ENCODE data around the gene CNN2. TPM values are rescaled to one million over a fixed set of nuclear protein-coding genes. Genes with fewer than 3 reads are reported as not detected.

CNN2 gene
- total and polyA plus RNA-seq, 9 of the 15 experiments (the other 6 are each of a cell fraction or from before 2014, with no cell fraction given): 12.1 to 174 (median 52.7) TPM

DNA sequence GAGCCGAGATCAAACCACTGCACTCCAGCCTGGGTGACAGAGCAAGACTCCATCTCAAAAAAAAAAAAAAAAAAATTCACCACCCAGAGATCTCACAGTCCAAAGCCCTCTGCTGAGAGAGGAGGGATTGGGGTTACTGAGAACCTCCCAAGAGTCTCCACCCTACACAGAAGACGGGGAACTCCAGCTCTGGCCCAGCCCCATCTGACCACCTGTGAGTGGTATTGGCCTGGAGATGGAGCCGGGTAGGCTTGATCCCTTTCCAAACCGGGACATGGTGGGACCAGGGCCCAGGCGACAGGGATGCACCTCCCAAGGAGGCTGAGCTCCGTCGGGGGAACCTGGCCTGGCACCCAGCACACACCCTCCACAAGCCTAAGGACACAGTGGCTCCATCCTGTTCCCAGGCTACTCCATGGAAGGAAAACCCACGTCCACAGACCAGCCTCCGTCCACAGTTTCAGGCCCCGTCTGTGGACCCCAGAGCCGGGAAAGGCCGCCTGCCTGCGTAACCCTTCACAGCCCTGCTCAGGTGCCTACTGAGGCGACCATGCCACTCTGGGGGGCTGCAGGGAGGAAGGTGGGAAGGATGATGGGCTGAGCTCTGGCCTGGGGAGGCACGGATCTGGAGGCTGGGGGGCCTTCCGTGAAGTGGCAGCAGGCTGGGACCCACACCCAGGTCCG lies 7.3 kb upstream of the CNN2 start:
- BruUV-seq (replicated peaks): no TSS peak
- ChIA-PET POLR2A (interaction anchor here (0.7 to 1.9 kb wide), 7 partner anchors 9 to 439 kb away, joined by 3 to 14 read pairs (median 5); partner anchors contain the start of genes CIRBP and WDR18), CTCF (ENCODE audit: low intra/inter-chr PET ratio) (no interaction called here)
- H3K9me1 ChIP-seq (ENCODE audit: control insufficient read depth, insufficient read depth, low read length): peaks cover 16% of the 10 kb centered on the region
- intact Hi-C loops (cut with micrococcal nuclease): no loop called here
- H4K20me1 ChIP-seq (replicated peaks; ENCODE audit: control insufficient read depth, insufficient read depth, low read length): peaks cover 53% of the 10 kb centered on the region
- ATAC-seq (no peak), FAIRE-seq (no peak), DNase-seq (ENCODE audit: extremely low read depth in 1 of 4, low spot score in 3 of 4) (no peak)
- H3K4me2 ChIP-seq (ENCODE audit: insufficient read depth, low read length): peak overlapping the region; percentile 88
- in situ Hi-C loops (cut with MboI): no loop called here
- H3K9me3 ChIP-seq (replicated peaks; ENCODE audit: control insufficient read depth, insufficient read depth, low read depth, low read length): no peaks in the 10 kb centered on the region
- 43% methylated on average over 10 of the region's 17 CpGs for WGBS (ENCODE audit: insufficient coverage, low coverage, missing lambda C conversion rate)
- H3K4me3 ChIP-seq: peak overlapping the region; percentile 94
- peaks cover 27 to 87% of the 10 kb centered on the region in 2 experiments for H3K4me1 ChIP-seq (replicated peaks in 1 of 2; ENCODE audit: control insufficient read depth in 2 of 2, insufficient read depth in 2 of 2, low read length in 2 of 2)
- H3K79me2 ChIP-seq (ENCODE audit: control insufficient read depth, insufficient read depth, low read length): peaks cover 71% of the 10 kb centered on the region
- no peak overlapping the region for H2AFZ ChIP-seq (ENCODE audit: low read depth, low read length)
- no peaks in the 10 kb centered on the region for H3K27me3 ChIP-seq (ENCODE audit: control insufficient read depth in 2 of 2, insufficient read depth in 2 of 2, low read length in 2 of 2)
- peak overlapping the region; percentile 23 to 99; a peak in 2 of 4 replicates for H3K9ac ChIP-seq (ENCODE audit: insufficient read depth in 1 of 2, low read depth in 2 of 2, low read length in 2 of 2)
- H3K27ac ChIP-seq (ENCODE audit: extremely low read depth, low read depth, low read length): no peak overlapping the region
- H3K36me3 ChIP-seq (ENCODE audit: control insufficient read depth, insufficient read depth, low read length): peaks cover 55% of the 10 kb centered on the region; the same call in 2 of the 3 replicates
- TF ChIP-seq DPF2 (IDR thresholded peaks at IDR 0.05) (no peak), DNMT1 (IDR thresholded peaks at IDR 0.05) (no peak), MTA1 (IDR thresholded peaks at IDR 0.05; ENCODE audit: borderline replicate concordance) (no peak), HNRNPH1 (optimal IDR thresholded peaks at IDR 0.05; ENCODE audit: low read depth, low read length) (no peak), ZNF384 (IDR thresholded peaks at IDR 0.05; ENCODE audit: low read depth, low read length) (0 out of 2 replicates have a peak, but pooled peaks have one; percentile 17), MTA2 (IDR thresholded peaks at IDR 0.05; ENCODE audit: low read depth) (no peak), ATF1 (CRISPR knock-in tag; IDR thresholded peaks at IDR 0.05) (no peak), ATF1 (tag; IDR thresholded peaks at IDR 0.05) (no peak)
- TF ChIP-seq, protein P1, sequence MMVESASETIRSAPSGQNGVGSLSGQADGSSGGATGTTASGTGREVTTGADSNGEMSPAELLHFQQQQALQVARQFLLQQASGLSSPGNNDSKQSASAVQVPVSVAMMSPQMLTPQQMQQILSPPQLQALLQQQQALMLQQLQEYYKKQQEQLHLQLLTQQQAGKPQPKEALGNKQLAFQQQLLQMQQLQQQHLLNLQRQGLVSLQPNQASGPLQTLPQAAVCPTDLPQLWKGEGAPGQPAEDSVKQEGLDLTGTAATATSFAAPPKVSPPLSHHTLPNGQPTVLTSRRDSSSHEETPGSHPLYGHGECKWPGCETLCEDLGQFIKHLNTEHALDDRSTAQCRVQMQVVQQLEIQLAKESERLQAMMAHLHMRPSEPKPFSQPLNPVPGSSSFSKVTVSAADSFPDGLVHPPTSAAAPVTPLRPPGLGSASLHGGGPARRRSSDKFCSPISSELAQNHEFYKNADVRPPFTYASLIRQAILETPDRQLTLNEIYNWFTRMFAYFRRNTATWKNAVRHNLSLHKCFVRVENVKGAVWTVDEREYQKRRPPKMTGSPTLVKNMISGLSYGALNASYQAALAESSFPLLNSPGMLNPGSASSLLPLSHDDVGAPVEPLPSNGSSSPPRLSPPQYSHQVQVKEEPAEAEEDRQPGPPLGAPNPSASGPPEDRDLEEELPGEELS (CRISPR knock-in tag; IDR thresholded peaks at IDR 0.05; ENCODE audit: borderline replicate concordance): no peak
- TF ChIP-seq, protein P2, sequence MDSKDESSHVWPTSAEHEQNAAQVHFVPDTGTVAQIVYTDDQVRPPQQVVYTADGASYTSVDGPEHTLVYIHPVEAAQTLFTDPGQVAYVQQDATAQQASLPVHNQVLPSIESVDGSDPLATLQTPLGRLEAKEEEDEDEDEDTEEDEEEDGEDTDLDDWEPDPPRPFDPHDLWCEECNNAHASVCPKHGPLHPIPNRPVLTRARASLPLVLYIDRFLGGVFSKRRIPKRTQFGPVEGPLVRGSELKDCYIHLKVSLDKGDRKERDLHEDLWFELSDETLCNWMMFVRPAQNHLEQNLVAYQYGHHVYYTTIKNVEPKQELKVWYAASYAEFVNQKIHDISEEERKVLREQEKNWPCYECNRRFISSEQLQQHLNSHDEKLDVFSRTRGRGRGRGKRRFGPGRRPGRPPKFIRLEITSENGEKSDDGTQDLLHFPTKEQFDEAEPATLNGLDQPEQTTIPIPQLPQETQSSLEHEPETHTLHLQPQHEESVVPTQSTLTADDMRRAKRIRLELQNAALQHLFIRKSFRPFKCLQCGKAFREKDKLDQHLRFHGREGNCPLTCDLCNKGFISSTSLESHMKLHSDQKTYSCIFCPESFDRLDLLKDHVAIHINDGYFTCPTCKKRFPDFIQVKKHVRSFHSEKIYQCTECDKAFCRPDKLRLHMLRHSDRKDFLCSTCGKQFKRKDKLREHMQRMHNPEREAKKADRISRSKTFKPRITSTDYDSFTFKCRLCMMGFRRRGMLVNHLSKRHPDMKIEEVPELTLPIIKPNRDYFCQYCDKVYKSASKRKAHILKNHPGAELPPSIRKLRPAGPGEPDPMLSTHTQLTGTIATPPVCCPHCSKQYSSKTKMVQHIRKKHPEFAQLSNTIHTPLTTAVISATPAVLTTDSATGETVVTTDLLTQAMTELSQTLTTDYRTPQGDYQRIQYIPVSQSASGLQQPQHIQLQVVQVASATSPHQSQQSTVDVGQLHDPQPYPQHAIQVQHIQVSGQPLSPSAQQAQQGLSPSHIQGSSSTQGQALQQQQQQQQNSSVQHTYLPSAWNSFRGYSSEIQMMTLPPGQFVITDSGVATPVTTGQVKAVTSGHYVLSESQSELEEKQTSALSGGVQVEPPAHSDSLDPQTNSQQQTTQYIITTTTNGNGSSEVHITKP (IDR thresholded peaks at IDR 0.05; ENCODE audit: partially characterized antibody): peak; percentile 93
- TF ChIP-seq, protein P3, sequence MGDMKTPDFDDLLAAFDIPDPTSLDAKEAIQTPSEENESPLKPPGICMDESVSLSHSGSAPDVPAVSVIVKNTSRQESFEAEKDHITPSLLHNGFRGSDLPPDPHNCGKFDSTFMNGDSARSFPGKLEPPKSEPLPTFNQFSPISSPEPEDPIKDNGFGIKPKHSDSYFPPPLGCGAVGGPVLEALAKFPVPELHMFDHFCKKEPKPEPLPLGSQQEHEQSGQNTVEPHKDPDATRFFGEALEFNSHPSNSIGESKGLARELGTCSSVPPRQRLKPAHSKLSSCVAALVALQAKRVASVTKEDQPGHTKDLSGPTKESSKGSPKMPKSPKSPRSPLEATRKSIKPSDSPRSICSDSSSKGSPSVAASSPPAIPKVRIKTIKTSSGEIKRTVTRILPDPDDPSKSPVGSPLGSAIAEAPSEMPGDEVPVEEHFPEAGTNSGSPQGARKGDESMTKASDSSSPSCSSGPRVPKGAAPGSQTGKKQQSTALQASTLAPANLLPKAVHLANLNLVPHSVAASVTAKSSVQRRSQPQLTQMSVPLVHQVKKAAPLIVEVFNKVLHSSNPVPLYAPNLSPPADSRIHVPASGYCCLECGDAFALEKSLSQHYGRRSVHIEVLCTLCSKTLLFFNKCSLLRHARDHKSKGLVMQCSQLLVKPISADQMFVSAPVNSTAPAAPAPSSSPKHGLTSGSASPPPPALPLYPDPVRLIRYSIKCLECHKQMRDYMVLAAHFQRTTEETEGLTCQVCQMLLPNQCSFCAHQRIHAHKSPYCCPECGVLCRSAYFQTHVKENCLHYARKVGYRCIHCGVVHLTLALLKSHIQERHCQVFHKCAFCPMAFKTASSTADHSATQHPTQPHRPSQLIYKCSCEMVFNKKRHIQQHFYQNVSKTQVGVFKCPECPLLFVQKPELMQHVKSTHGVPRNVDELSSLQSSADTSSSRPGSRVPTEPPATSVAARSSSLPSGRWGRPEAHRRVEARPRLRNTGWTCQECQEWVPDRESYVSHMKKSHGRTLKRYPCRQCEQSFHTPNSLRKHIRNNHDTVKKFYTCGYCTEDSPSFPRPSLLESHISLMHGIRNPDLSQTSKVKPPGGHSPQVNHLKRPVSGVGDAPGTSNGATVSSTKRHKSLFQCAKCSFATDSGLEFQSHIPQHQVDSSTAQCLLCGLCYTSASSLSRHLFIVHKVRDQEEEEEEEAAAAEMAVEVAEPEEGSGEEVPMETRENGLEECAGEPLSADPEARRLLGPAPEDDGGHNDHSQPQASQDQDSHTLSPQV (IDR thresholded peaks at IDR 0.05): no peak
